MM.1S (cell line): ENCODE data around the gene CIB2.

Experiments
- EZH2phosphoT487 ChIP-seq: fragments of 300-600 bp; sonication (generic); IDR thresholded peaks from 2 replicates; pipeline ENCODE4 v1.6.1; 2018; ENCODE audit warnings: antibody characterized with exemption, low read length
- TF ChIP-seq, protein P1 (sequence below): fragments of 300-600 bp; sonication (generic); IDR thresholded peaks from 2 replicates; pipeline ENCODE4 v1.5.1; 2016; ENCODE audit warnings: antibody characterized with exemption, low read length, mixed read lengths

GRCh38 chr15:78076231-78077052 is 54.8 kb downstream of the CIB2 start:
- TF ChIP-seq, protein P1, sequence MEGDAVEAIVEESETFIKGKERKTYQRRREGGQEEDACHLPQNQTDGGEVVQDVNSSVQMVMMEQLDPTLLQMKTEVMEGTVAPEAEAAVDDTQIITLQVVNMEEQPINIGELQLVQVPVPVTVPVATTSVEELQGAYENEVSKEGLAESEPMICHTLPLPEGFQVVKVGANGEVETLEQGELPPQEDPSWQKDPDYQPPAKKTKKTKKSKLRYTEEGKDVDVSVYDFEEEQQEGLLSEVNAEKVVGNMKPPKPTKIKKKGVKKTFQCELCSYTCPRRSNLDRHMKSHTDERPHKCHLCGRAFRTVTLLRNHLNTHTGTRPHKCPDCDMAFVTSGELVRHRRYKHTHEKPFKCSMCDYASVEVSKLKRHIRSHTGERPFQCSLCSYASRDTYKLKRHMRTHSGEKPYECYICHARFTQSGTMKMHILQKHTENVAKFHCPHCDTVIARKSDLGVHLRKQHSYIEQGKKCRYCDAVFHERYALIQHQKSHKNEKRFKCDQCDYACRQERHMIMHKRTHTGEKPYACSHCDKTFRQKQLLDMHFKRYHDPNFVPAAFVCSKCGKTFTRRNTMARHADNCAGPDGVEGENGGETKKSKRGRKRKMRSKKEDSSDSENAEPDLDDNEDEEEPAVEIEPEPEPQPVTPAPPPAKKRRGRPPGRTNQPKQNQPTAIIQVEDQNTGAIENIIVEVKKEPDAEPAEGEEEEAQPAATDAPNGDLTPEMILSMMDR: no peak
- TF ChIP-seq EZH2phosphoT487: no peak
